HEK293 (cell line): ENCODE measurements around the gene UBR7.

Experiments
- GFI1B ChIP-seq: fragments of 450-650 bp; formaldehyde crosslinking; IDR thresholded peaks from 2 replicates; pipeline ENCODE4 v1.5.1; 2016; ENCODE audit warnings: missing biosample characterization, missing genetic modification characterization
- SALL2 ChIP-seq: fragments of 450-650 bp; formaldehyde crosslinking; IDR thresholded peaks from 2 replicates; pipeline ENCODE4 v1.5.0; 2017; ENCODE audit warnings: missing biosample characterization, mild to moderate bottlenecking, missing genetic modification characterization, borderline replicate concordance
- TCF7L2 ChIP-seq: IDR thresholded peaks from 2 replicates; pipeline ENCODE4 v1.6.1; 2011; ENCODE audit warnings: low read depth, mild to moderate bottlenecking, inconsistent platforms, low read length, moderate library complexity, borderline replicate concordance
- YY1 ChIP-seq: fragments of 450-650 bp; formaldehyde crosslinking; IDR thresholded peaks from 2 replicates; pipeline ENCODE4 v1.5.1; 2018; ENCODE audit warnings: missing biosample characterization, missing genetic modification characterization
- ZEB2 ChIP-seq: fragments of 450-650 bp; formaldehyde crosslinking; IDR thresholded peaks from 2 replicates; pipeline ENCODE4 v1.5.1; 2016; ENCODE audit warnings: missing biosample characterization, missing genetic modification characterization
- ZNF211 ChIP-seq: fragments of 450-650 bp; formaldehyde crosslinking; IDR thresholded peaks from 2 replicates; pipeline ENCODE4 v1.5.1; 2016; ENCODE audit warnings: low read depth, missing biosample characterization, missing genetic modification characterization
- ZNF324 ChIP-seq: fragments of 450-650 bp; formaldehyde crosslinking; IDR thresholded peaks from 2 replicates; pipeline ENCODE4 v1.5.1; 2016; ENCODE audit warnings: missing biosample characterization, missing genetic modification characterization
- ZNF747 ChIP-seq: fragments of 450-650 bp; formaldehyde crosslinking; IDR thresholded peaks from 2 replicates; pipeline ENCODE4 v1.5.1; 2016; ENCODE audit warnings: missing biosample characterization, missing genetic modification characterization
- TF ChIP-seq, protein P1 (sequence below): fragments of 450-650 bp; formaldehyde crosslinking; IDR thresholded peaks from 2 replicates; pipeline ENCODE4 v1.5.1; 2016; ENCODE audit warnings: missing biosample characterization, missing genetic modification characterization
- TF ChIP-seq, protein P2 (sequence below): fragments of 450-650 bp; formaldehyde crosslinking; IDR thresholded peaks from 2 replicates; pipeline ENCODE4 v1.5.1; 2016; ENCODE audit warnings: missing biosample characterization, missing genetic modification characterization
- TF ChIP-seq, protein P3 (sequence below): fragments of 450-650 bp; formaldehyde crosslinking; IDR thresholded peaks from 2 replicates; pipeline ENCODE4; 2016; ENCODE audit warnings: missing biosample characterization, missing genetic modification characterization
- TF ChIP-seq, protein P4 (sequence below): fragments of 450-650 bp; formaldehyde crosslinking; optimal IDR thresholded peaks from 2 replicates; pipeline ENCODE3; 2016; ENCODE audit warnings: missing biosample characterization, mild to moderate bottlenecking, missing genetic modification characterization

DNA sequence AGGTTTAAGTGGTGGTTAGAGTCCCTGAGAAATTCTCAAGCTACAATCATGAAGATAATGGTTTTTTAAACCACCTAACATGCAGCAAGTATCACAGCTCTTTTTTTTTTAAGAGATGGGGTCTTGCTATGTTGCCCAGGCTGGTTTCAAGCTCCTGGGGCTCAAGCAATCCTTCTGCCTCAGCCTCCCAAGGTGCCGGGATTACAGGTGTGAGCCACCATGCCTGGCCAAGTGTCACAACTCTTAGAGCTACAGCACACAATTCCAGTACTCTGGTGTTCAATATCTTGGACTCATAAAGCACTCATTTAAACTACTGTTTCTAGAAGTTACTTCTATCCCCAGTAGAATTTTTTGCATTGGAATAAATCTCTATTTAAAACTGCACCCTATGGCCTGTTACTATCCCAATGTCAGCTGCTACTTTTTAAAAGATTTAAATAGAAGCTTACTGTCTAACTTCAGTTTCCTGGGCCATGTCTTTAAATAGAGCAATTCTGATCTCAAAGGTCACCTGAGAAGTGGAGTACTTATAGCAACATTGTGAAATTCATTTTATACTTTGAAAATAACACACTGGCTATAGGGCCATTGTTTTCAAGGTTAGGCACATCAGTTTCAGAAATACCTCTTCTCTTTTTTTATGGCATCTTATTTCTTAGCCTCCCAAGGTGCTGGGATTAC, 11.6 kb upstream of the UBR7 start:
- TF ChIP-seq, protein P1, sequence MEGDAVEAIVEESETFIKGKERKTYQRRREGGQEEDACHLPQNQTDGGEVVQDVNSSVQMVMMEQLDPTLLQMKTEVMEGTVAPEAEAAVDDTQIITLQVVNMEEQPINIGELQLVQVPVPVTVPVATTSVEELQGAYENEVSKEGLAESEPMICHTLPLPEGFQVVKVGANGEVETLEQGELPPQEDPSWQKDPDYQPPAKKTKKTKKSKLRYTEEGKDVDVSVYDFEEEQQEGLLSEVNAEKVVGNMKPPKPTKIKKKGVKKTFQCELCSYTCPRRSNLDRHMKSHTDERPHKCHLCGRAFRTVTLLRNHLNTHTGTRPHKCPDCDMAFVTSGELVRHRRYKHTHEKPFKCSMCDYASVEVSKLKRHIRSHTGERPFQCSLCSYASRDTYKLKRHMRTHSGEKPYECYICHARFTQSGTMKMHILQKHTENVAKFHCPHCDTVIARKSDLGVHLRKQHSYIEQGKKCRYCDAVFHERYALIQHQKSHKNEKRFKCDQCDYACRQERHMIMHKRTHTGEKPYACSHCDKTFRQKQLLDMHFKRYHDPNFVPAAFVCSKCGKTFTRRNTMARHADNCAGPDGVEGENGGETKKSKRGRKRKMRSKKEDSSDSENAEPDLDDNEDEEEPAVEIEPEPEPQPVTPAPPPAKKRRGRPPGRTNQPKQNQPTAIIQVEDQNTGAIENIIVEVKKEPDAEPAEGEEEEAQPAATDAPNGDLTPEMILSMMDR (tag by site-specific recombination) = no peak
- TF ChIP-seq ZEB2 (tag by site-specific recombination) (no peak), YY1 (tag by site-specific recombination) (no peak), SALL2 (tag by site-specific recombination) (no peak), TCF7L2 (no peak), GFI1B (tag by site-specific recombination) (no peak), ZNF324 (no peak), ZNF211 (tag by site-specific recombination) (no peak), ZNF747 (no peak)
- TF ChIP-seq, protein P2, sequence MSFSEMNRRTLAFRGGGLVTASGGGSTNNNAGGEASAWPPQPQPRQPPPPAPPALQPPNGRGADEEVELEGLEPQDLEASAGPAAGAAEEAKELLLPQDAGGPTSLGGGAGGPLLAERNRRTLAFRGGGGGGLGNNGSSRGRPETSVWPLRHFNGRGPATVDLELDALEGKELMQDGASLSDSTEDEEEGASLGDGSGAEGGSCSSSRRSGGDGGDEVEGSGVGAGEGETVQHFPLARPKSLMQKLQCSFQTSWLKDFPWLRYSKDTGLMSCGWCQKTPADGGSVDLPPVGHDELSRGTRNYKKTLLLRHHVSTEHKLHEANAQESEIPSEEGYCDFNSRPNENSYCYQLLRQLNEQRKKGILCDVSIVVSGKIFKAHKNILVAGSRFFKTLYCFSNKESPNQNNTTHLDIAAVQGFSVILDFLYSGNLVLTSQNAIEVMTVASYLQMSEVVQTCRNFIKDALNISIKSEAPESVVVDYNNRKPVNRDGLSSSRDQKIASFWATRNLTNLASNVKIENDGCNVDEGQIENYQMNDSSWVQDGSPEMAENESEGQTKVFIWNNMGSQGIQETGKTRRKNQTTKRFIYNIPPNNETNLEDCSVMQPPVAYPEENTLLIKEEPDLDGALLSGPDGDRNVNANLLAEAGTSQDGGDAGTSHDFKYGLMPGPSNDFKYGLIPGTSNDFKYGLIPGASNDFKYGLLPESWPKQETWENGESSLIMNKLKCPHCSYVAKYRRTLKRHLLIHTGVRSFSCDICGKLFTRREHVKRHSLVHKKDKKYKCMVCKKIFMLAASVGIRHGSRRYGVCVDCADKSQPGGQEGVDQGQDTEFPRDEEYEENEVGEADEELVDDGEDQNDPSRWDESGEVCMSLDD = no peak
- TF ChIP-seq, protein P3, sequence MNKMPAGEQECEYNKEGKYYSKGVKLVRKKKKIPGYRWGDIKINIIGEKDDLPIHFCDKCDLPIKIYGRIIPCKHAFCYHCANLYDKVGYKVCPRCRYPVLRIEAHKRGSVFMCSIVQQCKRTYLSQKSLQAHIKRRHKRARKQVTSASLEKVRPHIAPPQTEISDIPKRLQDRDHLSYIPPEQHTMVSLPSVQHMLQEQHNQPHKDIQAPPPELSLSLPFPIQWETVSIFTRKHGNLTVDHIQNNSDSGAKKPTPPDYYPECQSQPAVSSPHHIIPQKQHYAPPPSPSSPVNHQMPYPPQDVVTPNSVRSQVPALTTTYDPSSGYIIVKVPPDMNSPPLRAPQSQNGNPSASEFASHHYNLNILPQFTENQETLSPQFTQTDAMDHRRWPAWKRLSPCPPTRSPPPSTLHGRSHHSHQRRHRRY (tag by site-specific recombination) = no peak
- TF ChIP-seq, protein P4, sequence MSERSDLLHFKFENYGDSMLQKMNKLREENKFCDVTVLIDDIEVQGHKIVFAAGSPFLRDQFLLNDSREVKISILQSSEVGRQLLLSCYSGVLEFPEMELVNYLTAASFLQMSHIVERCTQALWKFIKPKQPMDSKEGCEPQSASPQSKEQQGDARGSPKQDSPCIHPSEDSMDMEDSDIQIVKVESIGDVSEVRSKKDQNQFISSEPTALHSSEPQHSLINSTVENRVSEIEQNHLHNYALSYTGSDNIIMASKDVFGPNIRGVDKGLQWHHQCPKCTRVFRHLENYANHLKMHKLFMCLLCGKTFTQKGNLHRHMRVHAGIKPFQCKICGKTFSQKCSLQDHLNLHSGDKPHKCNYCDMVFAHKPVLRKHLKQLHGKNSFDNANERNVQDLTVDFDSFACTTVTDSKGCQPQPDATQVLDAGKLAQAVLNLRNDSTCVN (tag by site-specific recombination) = no peak
